Gastrocnemius medialis (tissue), 4 donors: ENCODE results near the gene SH3GL3. TPM values are rescaled to one million over a fixed set of nuclear protein-coding genes. Genes with fewer than 3 reads are reported as not detected.

ENCODE experiments used
- ATAC-seq, 2 donors: fragments of 150-250 bp; one replicate each; pipeline ENCODE4 v1.9.1; 2016
- DNase-seq, 2 donors: peaks; one replicate each; pipeline ENCODE4 v3.0.0-alpha.2; 2019
- H3K27ac ChIP-seq, 4 donors: fragments of 200-600 bp; sonication (generic); 1 replicate in 1 of 4; 2 replicates in 3 of 4; pipeline ENCODE4 v1.5.1; 2016 to 2018; ENCODE audit warnings: mild to moderate bottlenecking in 2 of 4, moderate library complexity in 1 of 4
- H3K27me3 ChIP-seq, 3 donors: fragments of 200-600 bp; sonication (generic) in 2 of 3; 1 replicate in 1 of 3; 2 replicates in 2 of 3; pipeline versions ENCODE4 v1.5.1 to v1.6.0; 2016 to 2019; ENCODE audit warnings: mild to moderate bottlenecking in 1 of 3, moderate library complexity in 1 of 3
- H3K36me3 ChIP-seq, 2 donors: fragments of 200-600 bp; sonication (generic) in 1 of 2; one replicate each; pipeline ENCODE4 v1.5.1; 2017 to 2018
- H3K4me1 ChIP-seq, 2 donors: fragments of 200-600 bp; sonication (generic) in 1 of 2; one replicate each; pipeline ENCODE4 v1.5.1; 2016 to 2017; ENCODE audit warnings: mild to moderate bottlenecking in 2 of 2
- H3K4me3 ChIP-seq, 4 donors: fragments of 200-600 bp; sonication (generic) in 3 of 4; 1 replicate in 1 of 4; 2 replicates in 3 of 4; pipeline ENCODE4 v1.5.1; 2016 to 2019; ENCODE audit warnings: mild to moderate bottlenecking in 2 of 4
- H3K9me3 ChIP-seq, 3 donors: fragments of 200-600 bp; sonication (generic) in 2 of 3; 1 replicate in 1 of 3; 2 replicates in 2 of 3; pipeline ENCODE4 v1.5.1; 2016 to 2019
- CTCF ChIP-seq, 5 experiments: fragments of 450-650 bp in 3 of 5; fragments of 200-600 bp in 2 of 5; sonication (generic) in 2 of 5; IDR thresholded peaks in 4 of 5; conservative IDR thresholded peaks in 1 of 5; 1 replicate in 4 of 5; 2 replicates in 1 of 5; pipeline ENCODE4 v1.5.1; 2016 to 2019; ENCODE audit warnings: antibody characterized with exemption in 5 of 5, mild to moderate bottlenecking in 3 of 5, moderate library complexity in 3 of 5
- POLR2A ChIP-seq, 2 donors: fragments of 450-650 bp; IDR thresholded peaks; one replicate each; pipeline ENCODE4 v1.6.1; 2017; ENCODE audit warnings: antibody characterized with exemption in 2 of 2, mild to moderate bottlenecking in 2 of 2, moderate library complexity in 2 of 2
- in situ Hi-C, 4 donors: fragments of 200-750 bp; cut with MboI; loops; one replicate each; pipeline versions ENCODE4 v1.15.0 to v1.8.0; 2017; ENCODE audit warnings: low sequenced_read_pairs in 4 of 4
- intact Hi-C: fragments of 100-400 bp; cut with DNase I; formaldehyde crosslinking; loops from one replicate; pipeline ENCODE4 v1.15.1; 2023; ENCODE audit warnings: low total_unique reads
- total RNA-seq, 4 donors: library from RNA; depleted of rRNA; stranded (reverse); fragments of >200 nt; gene quantifications; one replicate each; pipeline versions ENCODE4 v1.1.0 to v1.2.3, GENCODE V29; 2016

SH3GL3 gene
- total RNA-seq, 4 donors from 2014 or later = not detected

GRCh38 chr15:83571820-83572707 lies 124.9 kb downstream of the SH3GL3 start:
- intact Hi-C loops = no loop called here
- no peak overlapping the region for H3K4me3 ChIP-seq
- ATAC-seq (no peak), DNase-seq (no peak)
- peak in 2 of 5 experiments; percentile 15 to 37 for TF ChIP-seq CTCF (IDR thresholded peaks at IDR 0.05 in 4 of 5, conservative IDR thresholded peaks at IDR 0.05 in 1 of 5)
- no peak for TF ChIP-seq POLR2A (IDR thresholded peaks at IDR 0.05)
- H3K27me3 ChIP-seq = no peaks in the 10 kb centered on the region
- H3K4me1 ChIP-seq = no peaks in the 10 kb centered on the region
- H3K9me3 ChIP-seq = no peaks in the 10 kb centered on the region
- no peaks in the 10 kb centered on the region for H3K36me3 ChIP-seq
- no peak overlapping the region for H3K27ac ChIP-seq
- in situ Hi-C loops = loop anchor here (25.0 kb wide), 4 partner anchors 165 to 465 kb away; no protein-coding TSS in a partner anchor

- TF ChIP-seq POLR2A (IDR thresholded peaks at IDR 0.05) (no peak), CTCF (IDR thresholded peaks at IDR 0.05 in 4 of 5, conservative IDR thresholded peaks at IDR 0.05 in 1 of 5) (no peak)
- H3K27ac ChIP-seq = no peak overlapping the region
- in situ Hi-C loops = loop anchor here (25.0 kb wide), 4 partner anchors 163 to 463 kb away; no protein-coding TSS in a partner anchor
- no peaks in the 10 kb centered on the region for H3K36me3 ChIP-seq
- intact Hi-C loops = no loop called here
- DNase-seq = no peak
- H3K9me3 ChIP-seq = no peaks in the 10 kb centered on the region
- no peak for ATAC-seq
- no peaks in the 10 kb centered on the region for H3K4me1 ChIP-seq
- H3K27me3 ChIP-seq = no peaks in the 10 kb centered on the region
- H3K4me3 ChIP-seq = no peak overlapping the region
Measured at GRCh38 chr15:83574345-83574744, 127.2 kb downstream of the SH3GL3 start.

- Histone ChIP-seq H3K4me3 (no peak overlapping the region), H3K9me3 (no peaks in the 10 kb centered on the region), H3K4me1 (no peaks in the 10 kb centered on the region), H3K27me3 (no peaks in the 10 kb centered on the region), H3K27ac (no peak overlapping the region), H3K36me3 (no peaks in the 10 kb centered on the region)
- in situ Hi-C loops = no loop called here
- TF ChIP-seq CTCF (IDR thresholded peaks at IDR 0.05 in 4 of 5, conservative IDR thresholded peaks at IDR 0.05 in 1 of 5) (no peak), POLR2A (IDR thresholded peaks at IDR 0.05) (no peak)
- ATAC-seq (no peak), DNase-seq (no peak)
- intact Hi-C loops = no loop called here
Measured at GRCh38 chr15:83578691-83579090, 131.6 kb downstream of the SH3GL3 start.

- TF ChIP-seq POLR2A (IDR thresholded peaks at IDR 0.05) = no peak
- no peak for TF ChIP-seq CTCF (IDR thresholded peaks at IDR 0.05 in 4 of 5, conservative IDR thresholded peaks at IDR 0.05 in 1 of 5)
- Histone ChIP-seq H3K4me1 (no peaks in the 10 kb centered on the region), H3K36me3 (no peaks in the 10 kb centered on the region), H3K27ac (no peak overlapping the region), H3K4me3 (no peak overlapping the region), H3K9me3 (no peaks in the 10 kb centered on the region), H3K27me3 (no peaks in the 10 kb centered on the region)
- DNase-seq (no peak), ATAC-seq (no peak)
- intact Hi-C loops = no loop called here
- in situ Hi-C loops = no loop called here
Measured at GRCh38 chr15:83581381-83581780, 134.2 kb downstream of the SH3GL3 start.
